Stomach (tissue), 4 donors: ENCODE measurements around the gene RAD51C.

Experiments
- POLR2A ChIP-seq, 4 donors: fragments of 450-650 bp; IDR thresholded peaks; one replicate each; pipeline ENCODE4 v1.6.1; 2016; ENCODE audit warnings: antibody characterized with exemption in 4 of 4, control low read depth in 2 of 4, mild to moderate bottlenecking in 1 of 4, moderate library complexity in 1 of 4
- TF ChIP-seq, protein P1 (sequence below), 7 experiments: fragments of 450-650 bp in 4 of 7; fragments of 200-600 bp in 3 of 7; sonication (generic) in 3 of 7; IDR thresholded peaks; one replicate each; pipeline ENCODE4 v1.5.1; 2016 to 2019; ENCODE audit warnings: antibody characterized with exemption in 7 of 7, control low read depth in 2 of 7, mild to moderate bottlenecking in 1 of 7

DNA sequence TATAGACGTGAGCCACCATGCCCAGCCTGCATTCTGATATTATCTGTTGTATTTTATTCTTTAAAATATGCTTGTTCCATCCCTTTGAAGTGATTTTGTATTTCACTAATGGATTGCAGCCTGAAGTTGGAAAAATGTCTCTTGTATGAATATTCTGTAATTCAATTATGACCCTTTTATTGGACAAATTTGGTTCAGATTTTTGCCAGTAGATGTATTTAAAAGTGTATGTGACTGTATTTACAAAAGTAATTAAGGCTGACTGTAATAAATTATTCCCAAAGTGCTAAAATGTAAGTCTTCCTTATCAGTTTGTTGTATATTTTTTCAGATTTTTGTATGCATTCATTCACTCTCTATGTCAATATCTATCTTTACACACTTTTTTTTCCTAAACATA, 87.0 kb downstream of the RAD51C start:
- TF ChIP-seq, protein P1, sequence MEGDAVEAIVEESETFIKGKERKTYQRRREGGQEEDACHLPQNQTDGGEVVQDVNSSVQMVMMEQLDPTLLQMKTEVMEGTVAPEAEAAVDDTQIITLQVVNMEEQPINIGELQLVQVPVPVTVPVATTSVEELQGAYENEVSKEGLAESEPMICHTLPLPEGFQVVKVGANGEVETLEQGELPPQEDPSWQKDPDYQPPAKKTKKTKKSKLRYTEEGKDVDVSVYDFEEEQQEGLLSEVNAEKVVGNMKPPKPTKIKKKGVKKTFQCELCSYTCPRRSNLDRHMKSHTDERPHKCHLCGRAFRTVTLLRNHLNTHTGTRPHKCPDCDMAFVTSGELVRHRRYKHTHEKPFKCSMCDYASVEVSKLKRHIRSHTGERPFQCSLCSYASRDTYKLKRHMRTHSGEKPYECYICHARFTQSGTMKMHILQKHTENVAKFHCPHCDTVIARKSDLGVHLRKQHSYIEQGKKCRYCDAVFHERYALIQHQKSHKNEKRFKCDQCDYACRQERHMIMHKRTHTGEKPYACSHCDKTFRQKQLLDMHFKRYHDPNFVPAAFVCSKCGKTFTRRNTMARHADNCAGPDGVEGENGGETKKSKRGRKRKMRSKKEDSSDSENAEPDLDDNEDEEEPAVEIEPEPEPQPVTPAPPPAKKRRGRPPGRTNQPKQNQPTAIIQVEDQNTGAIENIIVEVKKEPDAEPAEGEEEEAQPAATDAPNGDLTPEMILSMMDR (IDR thresholded peaks at IDR 0.05), result no peak
- TF ChIP-seq POLR2A (IDR thresholded peaks at IDR 0.05), result no peak
